ENCODE measurements around the gene FADD. TPM values are rescaled to one million over a fixed set of nuclear protein-coding genes. Genes with fewer than 3 reads are reported as not detected.

The FADD gene
- polyA plus RNA-seq, 1 donor (not counting 4 experiments of a cell fraction or from before 2014, with no cell fraction given): 33.7 TPM

DNA sequence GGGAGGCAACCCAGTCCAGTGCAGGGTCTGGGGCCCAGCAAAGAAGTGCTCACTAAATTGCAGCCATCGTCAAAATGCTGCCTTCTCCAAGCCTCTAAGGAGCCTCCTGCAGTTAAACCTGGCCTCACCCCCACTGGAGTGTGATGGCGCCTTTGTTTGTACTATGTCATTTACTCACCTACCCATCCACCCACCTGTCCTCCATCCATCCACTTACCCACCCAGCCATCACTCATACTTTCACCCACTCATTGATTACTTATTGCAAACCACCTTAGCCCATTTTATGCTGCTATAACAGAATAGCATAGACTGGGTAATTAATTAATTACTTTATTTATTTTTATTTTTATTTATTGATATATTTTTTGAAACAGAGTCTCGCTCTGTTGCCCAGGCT is 38.6 kb downstream of the FADD start:
- no peak for FAIRE-seq

DNA sequence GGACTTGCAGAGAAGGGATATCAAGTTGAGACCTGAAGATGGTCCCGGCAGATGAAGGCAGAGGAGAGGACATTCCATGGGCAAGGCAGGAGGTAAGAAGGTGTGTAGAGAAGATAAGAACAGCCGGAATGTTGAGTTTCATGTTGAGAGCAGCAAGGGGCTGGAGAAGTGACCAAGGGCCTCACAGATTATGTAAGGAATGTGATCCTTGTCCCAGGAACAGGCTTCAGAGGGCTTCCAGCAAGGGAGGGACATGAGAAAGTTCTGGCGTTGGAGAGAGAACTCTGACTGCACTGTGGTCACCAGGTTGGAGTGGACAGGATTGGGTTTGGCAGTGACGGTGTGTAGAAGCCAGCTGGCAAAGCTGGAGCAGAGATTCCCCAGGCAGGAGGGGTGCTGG is 39.8 kb downstream of the FADD start:
- Histone ChIP-seq H3K36me3 (ENCODE audit: control insufficient read depth in 2 of 2, extremely low read depth in 1 of 2, insufficient read depth in 2 of 2, low read length in 2 of 2) (no peaks in the 10 kb centered on the region), H3K4me2 (ENCODE audit: control insufficient read depth, extremely low read depth, insufficient read depth, low read depth, low read length) (no peak overlapping the region), H3K9me1 (ENCODE audit: control insufficient read depth, extremely low read depth, insufficient read depth, low read length) (no peaks in the 10 kb centered on the region), H3K27me3 (ENCODE audit: control insufficient read depth, extremely low read depth, insufficient read depth, low read length) (peaks cover 5% of the 10 kb centered on the region), H3K4me1 (ENCODE audit: control insufficient read depth, extremely low read depth, insufficient read depth, low read length) (no peaks in the 10 kb centered on the region), H4K20me1 (ENCODE audit: control insufficient read depth, extremely low read depth, insufficient read depth, low read length) (no peaks in the 10 kb centered on the region), H3K79me2 (ENCODE audit: control insufficient read depth, insufficient read depth, low read length) (no peaks in the 10 kb centered on the region), H3K9ac (ENCODE audit: control insufficient read depth, extremely low read depth, insufficient read depth, low read length) (no peak overlapping the region), H3K4me3 (ENCODE audit: control insufficient read depth in 2 of 3, extremely low read depth in 1 of 3, insufficient read depth in 2 of 3, low read depth in 1 of 3, low read length in 3 of 3) (no peak overlapping the region), H3K9me3 (ENCODE audit: control insufficient read depth, low read depth, low read length) (no peaks in the 10 kb centered on the region), H2AFZ (ENCODE audit: control insufficient read depth, low read length) (no peak overlapping the region), H3K27ac (ENCODE audit: control insufficient read depth, insufficient read depth, low read length) (no peak overlapping the region)
- FAIRE-seq (no peak), DNase-seq (ENCODE audit: low read depth, low spot score) (no peak)
- dilution Hi-C loops (cut with MboI; ENCODE audit: extremely low pct_ligation_motif_present, low sequenced_read_pairs): no loop called here
- TF ChIP-seq, protein P1, sequence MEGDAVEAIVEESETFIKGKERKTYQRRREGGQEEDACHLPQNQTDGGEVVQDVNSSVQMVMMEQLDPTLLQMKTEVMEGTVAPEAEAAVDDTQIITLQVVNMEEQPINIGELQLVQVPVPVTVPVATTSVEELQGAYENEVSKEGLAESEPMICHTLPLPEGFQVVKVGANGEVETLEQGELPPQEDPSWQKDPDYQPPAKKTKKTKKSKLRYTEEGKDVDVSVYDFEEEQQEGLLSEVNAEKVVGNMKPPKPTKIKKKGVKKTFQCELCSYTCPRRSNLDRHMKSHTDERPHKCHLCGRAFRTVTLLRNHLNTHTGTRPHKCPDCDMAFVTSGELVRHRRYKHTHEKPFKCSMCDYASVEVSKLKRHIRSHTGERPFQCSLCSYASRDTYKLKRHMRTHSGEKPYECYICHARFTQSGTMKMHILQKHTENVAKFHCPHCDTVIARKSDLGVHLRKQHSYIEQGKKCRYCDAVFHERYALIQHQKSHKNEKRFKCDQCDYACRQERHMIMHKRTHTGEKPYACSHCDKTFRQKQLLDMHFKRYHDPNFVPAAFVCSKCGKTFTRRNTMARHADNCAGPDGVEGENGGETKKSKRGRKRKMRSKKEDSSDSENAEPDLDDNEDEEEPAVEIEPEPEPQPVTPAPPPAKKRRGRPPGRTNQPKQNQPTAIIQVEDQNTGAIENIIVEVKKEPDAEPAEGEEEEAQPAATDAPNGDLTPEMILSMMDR (optimal IDR thresholded peaks at IDR 0.05 in 1 of 3, IDR thresholded peaks at IDR 0.05 in 1 of 3, conservative IDR thresholded peaks at IDR 0.05 in 1 of 3; ENCODE audit: extremely low read depth in 1 of 3, insufficient read depth in 2 of 3, low read length in 3 of 3): no peak
- TF ChIP-seq EZH2 (IDR thresholded peaks at IDR 0.05; ENCODE audit: low read length): no peak

More for the DNA sequence above, 38.6 kb downstream of the FADD start:
- Histone ChIP-seq H3K27me3 (ENCODE audit: control insufficient read depth, extremely low read depth, insufficient read depth, low read length) (peaks cover 5% of the 10 kb centered on the region), H2AFZ (ENCODE audit: control insufficient read depth, low read length) (no peak overlapping the region), H3K9ac (ENCODE audit: control insufficient read depth, extremely low read depth, insufficient read depth, low read length) (no peak overlapping the region), H3K4me1 (ENCODE audit: control insufficient read depth, extremely low read depth, insufficient read depth, low read length) (no peaks in the 10 kb centered on the region), H3K36me3 (ENCODE audit: control insufficient read depth in 2 of 2, extremely low read depth in 1 of 2, insufficient read depth in 2 of 2, low read length in 2 of 2) (no peaks in the 10 kb centered on the region), H3K9me1 (ENCODE audit: control insufficient read depth, extremely low read depth, insufficient read depth, low read length) (no peaks in the 10 kb centered on the region), H3K4me3 (ENCODE audit: control insufficient read depth in 2 of 3, extremely low read depth in 1 of 3, insufficient read depth in 2 of 3, low read depth in 1 of 3, low read length in 3 of 3) (no peak overlapping the region), H4K20me1 (ENCODE audit: control insufficient read depth, extremely low read depth, insufficient read depth, low read length) (no peaks in the 10 kb centered on the region), H3K27ac (ENCODE audit: control insufficient read depth, insufficient read depth, low read length) (no peak overlapping the region), H3K9me3 (ENCODE audit: control insufficient read depth, low read depth, low read length) (no peaks in the 10 kb centered on the region), H3K4me2 (ENCODE audit: control insufficient read depth, extremely low read depth, insufficient read depth, low read depth, low read length) (no peak overlapping the region), H3K79me2 (ENCODE audit: control insufficient read depth, insufficient read depth, low read length) (no peaks in the 10 kb centered on the region)
- dilution Hi-C loops (cut with MboI; ENCODE audit: extremely low pct_ligation_motif_present, low sequenced_read_pairs): no loop called here
- DNase-seq (ENCODE audit: low read depth, low spot score): no peak
- TF ChIP-seq EZH2 (IDR thresholded peaks at IDR 0.05; ENCODE audit: low read length): no peak
- TF ChIP-seq, protein P1 (optimal IDR thresholded peaks at IDR 0.05 in 1 of 3, IDR thresholded peaks at IDR 0.05 in 1 of 3, conservative IDR thresholded peaks at IDR 0.05 in 1 of 3; ENCODE audit: extremely low read depth in 1 of 3, insufficient read depth in 2 of 3, low read length in 3 of 3): no peak

Measured in keratinocyte (primary cell).